Suprapubic skin (tissue), 4 donors: ENCODE measurements around the gene TNS3.

Experiments used
- CTCF ChIP-seq, 2 donors: fragments of 200-600 bp in 1 of 2; fragments of 450-650 bp in 1 of 2; sonication (generic) in 1 of 2; IDR thresholded peaks; one replicate each; pipeline ENCODE4 v1.5.1; 2016 to 2019; ENCODE audit warnings: antibody characterized with exemption in 2 of 2, mild to moderate bottlenecking in 1 of 2, moderate library complexity in 1 of 2
- EP300 ChIP-seq: sonication (generic); formaldehyde crosslinking; IDR thresholded peaks from one replicate; pipeline ENCODE4 v1.6.1; 2017; ENCODE audit warnings: antibody characterized with exemption
- POLR2A ChIP-seq, 2 donors: fragments of 450-650 bp; IDR thresholded peaks; one replicate each; pipeline ENCODE4 v1.6.1; 2017; ENCODE audit warnings: antibody characterized with exemption in 2 of 2, mild to moderate bottlenecking in 2 of 2, moderate library complexity in 2 of 2
- POLR2AphosphoS5 ChIP-seq, 3 donors: sonication (generic); formaldehyde crosslinking; IDR thresholded peaks; one replicate each; pipeline ENCODE4 v1.6.1; 2017; ENCODE audit warnings: antibody characterized with exemption in 3 of 3

GRCh38 chr7:47368190-47368812 lies 213.6 kb downstream of the TNS3 start:
- TF ChIP-seq CTCF (IDR thresholded peaks at IDR 0.05) (no peak), EP300 (no peak), POLR2A (IDR thresholded peaks at IDR 0.05) (no peak), POLR2AphosphoS5 (IDR thresholded peaks at IDR 0.05) (no peak)
